B cell (primary cell): ENCODE measurements around the gene PNMA8B. TPM values are rescaled to one million over a fixed set of nuclear protein-coding genes. Genes with fewer than 3 reads are reported as not detected.

ENCODE experiments used
- ATAC-seq: fragments of 200-7000 bp; cut with Tn5 transposase; one replicate; pipeline ENCODE4 v1.10.0; 2021; ENCODE audit warnings: low read depth, mild to moderate bottlenecking, moderate number of reproducible peaks, moderate library complexity
- CTCF ChIA-PET: fragments of 350-600 bp; sonication (Branson Sonifier 250); formaldehyde crosslinking; loops from one replicate; lab custom pipeline; 2021; ENCODE audit warnings: antibody characterized with exemption, inconsistent platforms; lab: Charles Lee
- POLR2A ChIA-PET: fragments of 350-600 bp; sonication (Branson Sonifier 250); formaldehyde crosslinking; loops from one replicate; lab custom pipeline; 2021; ENCODE audit warnings: antibody characterized with exemption; lab: Charles Lee
- DNase-seq: peaks from one replicate; pipeline ENCODE4 v3.0.0; 2013
- H2AFZ ChIP-seq: 2 replicates; pipeline ENCODE4 v1.6.1; 2012; ENCODE audit warnings: mild to moderate bottlenecking, low read depth, low read length; ENCODE audit not compliant: insufficient read depth, poor library complexity, severe bottlenecking
- H3K27ac ChIP-seq, 2 donors: 1 replicate in 1 of 2; 2 replicates in 1 of 2; pipeline ENCODE4 v1.5.1; 2012 to 2013; ENCODE audit warnings: low read length in 2 of 2, mild to moderate bottlenecking in 2 of 2, moderate library complexity in 1 of 2
- H3K27me3 ChIP-seq, 4 experiments: fragments of 200-600 bp in 1 of 4; sonication (generic) in 1 of 4; replicated peaks in 1 of 4; 1 replicate in 2 of 4; 2 replicates in 2 of 4; pipeline versions ENCODE4 v1.6.1 to v1.7.0; 2013 to 2016; ENCODE audit warnings: low read length in 3 of 4, mild to moderate bottlenecking in 2 of 4, mixed read lengths in 1 of 4, moderate library complexity in 1 of 4; ENCODE audit not compliant: insufficient read depth in 4 of 4, control insufficient read depth in 3 of 4; ENCODE audit errors: control extremely low read depth in 1 of 4
- H3K36me3 ChIP-seq, 2 experiments: replicated peaks in 1 of 2; 1 replicate in 1 of 2; 2 replicates in 1 of 2; pipeline versions ENCODE4 v1.6.1 to v1.7.1; 2013; ENCODE audit warnings: low read length in 1 of 2; ENCODE audit not compliant: insufficient read depth in 2 of 2, control insufficient read depth in 1 of 2; ENCODE audit errors: control extremely low read depth in 1 of 2, extremely low read depth in 1 of 2
- H3K4me1 ChIP-seq, 2 donors: fragments of 200-600 bp in 1 of 2; sonication (generic) in 1 of 2; 1 replicate in 1 of 2; 2 replicates in 1 of 2; pipeline versions ENCODE4 v1.5.1 to v1.6.1; 2013 to 2017; ENCODE audit warnings: low read length in 2 of 2; ENCODE audit not compliant: control insufficient read depth in 2 of 2, insufficient read depth in 2 of 2
- H3K4me2 ChIP-seq: replicated peaks from 2 replicates; pipeline ENCODE3; 2012; ENCODE audit warnings: mild to moderate bottlenecking, low read depth, low read length; ENCODE audit not compliant: poor library complexity, severe bottlenecking
- H3K4me3 ChIP-seq, 5 experiments: fragments of 200-600 bp in 1 of 5; sonication (generic) in 1 of 5; 1 replicate in 3 of 5; 2 replicates in 2 of 5; pipeline versions ENCODE4 v1.5.1 to v1.7.0; 2011 to 2016; ENCODE audit warnings: low read length in 4 of 5, mild to moderate bottlenecking in 4 of 5, low read depth in 2 of 5, control low read depth in 1 of 5, moderate library complexity in 1 of 5; ENCODE audit not compliant: insufficient read depth in 1 of 5; ENCODE audit errors: control extremely low read depth in 1 of 5, extremely low read depth in 1 of 5
- H3K79me2 ChIP-seq: fragments of 200-600 bp; sonication (generic); one replicate; pipeline ENCODE4 v1.6.0; 2016; ENCODE audit warnings: low read length; ENCODE audit not compliant: control insufficient read depth, insufficient read depth
- H3K9ac ChIP-seq: fragments of 200-600 bp; sonication (generic); 2 replicates; pipeline ENCODE4 v1.6.1; 2017; ENCODE audit warnings: mild to moderate bottlenecking, low read length, moderate library complexity
- H3K9me3 ChIP-seq, 3 donors: one replicate each; pipeline versions ENCODE4 v1.6.1 to v1.7.1; 2013; ENCODE audit warnings: low read length in 2 of 3; ENCODE audit not compliant: control insufficient read depth in 2 of 3, insufficient read depth in 1 of 3; ENCODE audit errors: control extremely low read depth in 1 of 3
- H4K20me1 ChIP-seq: 2 replicates; pipeline ENCODE4 v1.6.0; 2012; ENCODE audit warnings: mild to moderate bottlenecking, low read length; ENCODE audit not compliant: insufficient read depth, control insufficient read depth, poor library complexity, severe bottlenecking
- H3K27ac Mint-ChIP-seq: one replicate; pipeline ENCODE4 v1.8.0; 2021; ENCODE audit warnings: mixed read lengths
- H3K27me3 Mint-ChIP-seq: one replicate; pipeline ENCODE4 v1.8.0; 2021; ENCODE audit warnings: mixed read lengths
- H3K4me1 Mint-ChIP-seq: one replicate; pipeline ENCODE4 v1.8.0; 2021; ENCODE audit warnings: mixed read lengths
- H3K4me3 Mint-ChIP-seq: one replicate; pipeline ENCODE4 v1.8.0; 2021; ENCODE audit warnings: mixed read lengths
- H3K9me3 Mint-ChIP-seq: one replicate; pipeline ENCODE4 v1.8.0; 2022; ENCODE audit warnings: mixed read lengths; ENCODE audit not compliant: insufficient read depth
- EZH2 ChIP-seq: IDR thresholded peaks from 2 replicates; pipeline ENCODE4 v1.6.1; 2012; ENCODE audit warnings: borderline replicate concordance, low read depth, mild to moderate bottlenecking, moderate library complexity, low read length; ENCODE audit not compliant: insufficient read depth, poor library complexity, severe bottlenecking
- WGBS: methylation state at CpG from one replicate; pipeline ENCODE4 v1.1.5; 2013; ENCODE audit warnings: missing lambda C conversion rate; ENCODE audit not compliant: insufficient coverage; 5-methylcytosine and 5-hydroxymethylcytosine counted together
- intact Hi-C: fragments of 100-400 bp; cut with micrococcal nuclease; formaldehyde crosslinking; loops from one replicate; pipeline ENCODE4 v1.10.0; 2022
- polyA plus RNA-seq: library from polyadenylated mRNA; depleted of rRNA; stranded (reverse); fragments of >200 nt; gene quantifications from 2 replicates; pipeline ENCODE4 v1.2.3, GENCODE V29; 2012
- total RNA-seq, 2 donors: library from RNA; stranded (reverse); fragments of 120-200 nt in 1 of 2; gene quantifications; 1 replicate in 1 of 2; 2 replicates in 1 of 2; pipeline versions ENCODE4 v1.2.3 to v1.2.4, GENCODE V29; 2013 to 2022
- TF ChIP-seq, protein P1 (sequence below): fragments of 200-600 bp; IDR thresholded peaks from one replicate; pipeline ENCODE4 v1.8.0; 2022; ENCODE audit warnings: antibody characterized with exemption, mild to moderate bottlenecking

Gene PNMA8B
- total and polyA plus RNA-seq, 2 donors (not counting 1 experiment from before 2014, with no cell fraction given) = 0.10 to 0.32 TPM

GRCh38 chr19:46533621-46534081 is 38.0 kb upstream of the PNMA8B start:
- no peak overlapping the region for H3K4me2 ChIP-seq
- no peak overlapping the region for H3K27ac Mint-ChIP-seq
- H4K20me1 ChIP-seq = no peaks in the 10 kb centered on the region
- ChIA-PET CTCF (no interaction called here), POLR2A (no interaction called here)
- TF ChIP-seq EZH2 = no peak
- H2AFZ ChIP-seq = no peak overlapping the region
- H3K4me1 ChIP-seq = peaks cover 0 to 10% of the 10 kb centered on the region in 2 donors
- H3K36me3 ChIP-seq = no peaks in the 10 kb centered on the region
- intact Hi-C loops = no loop called here
- H3K4me3 Mint-ChIP-seq = no peak overlapping the region
- H3K9ac ChIP-seq = no peak overlapping the region
- WGBS = 90% methylated on average over 15 of the region's 16 CpGs
- peaks cover 12% of the 10 kb centered on the region for H3K27me3 Mint-ChIP-seq
- no peaks in the 10 kb centered on the region for H3K79me2 ChIP-seq
- H3K9me3 Mint-ChIP-seq = no peaks in the 10 kb centered on the region
- H3K27me3 ChIP-seq = peaks cover 0 to 15% (median 3%) of the 10 kb centered on the region in 4 experiments
- no peak overlapping the region for H3K4me3 ChIP-seq
- H3K9me3 ChIP-seq = peaks cover 0 to 5% (median 0%) of the 10 kb centered on the region in 3 donors
- ATAC-seq = no peak
- DNase-seq = no peak
- no peak overlapping the region for H3K27ac ChIP-seq
- peaks cover 10% of the 10 kb centered on the region for H3K4me1 Mint-ChIP-seq

- Mint-ChIP-seq H3K27ac (no peak overlapping the region), H3K4me3 (no peak overlapping the region), H3K4me1 (peaks cover 10% of the 10 kb centered on the region), H3K9me3 (no peaks in the 10 kb centered on the region), H3K27me3 (peaks cover 12% of the 10 kb centered on the region)
- no peaks in the 10 kb centered on the region for H3K79me2 ChIP-seq
- ATAC-seq (no peak), DNase-seq (no peak)
- H3K9me3 ChIP-seq = peaks cover 0 to 5% (median 0%) of the 10 kb centered on the region in 3 donors
- no peak overlapping the region for H2AFZ ChIP-seq
- no peak overlapping the region for H3K4me3 ChIP-seq
- H3K27ac ChIP-seq = no peak overlapping the region
- WGBS = 86% methylated on average over 11 of the region's 12 CpGs
- TF ChIP-seq, protein P1, sequence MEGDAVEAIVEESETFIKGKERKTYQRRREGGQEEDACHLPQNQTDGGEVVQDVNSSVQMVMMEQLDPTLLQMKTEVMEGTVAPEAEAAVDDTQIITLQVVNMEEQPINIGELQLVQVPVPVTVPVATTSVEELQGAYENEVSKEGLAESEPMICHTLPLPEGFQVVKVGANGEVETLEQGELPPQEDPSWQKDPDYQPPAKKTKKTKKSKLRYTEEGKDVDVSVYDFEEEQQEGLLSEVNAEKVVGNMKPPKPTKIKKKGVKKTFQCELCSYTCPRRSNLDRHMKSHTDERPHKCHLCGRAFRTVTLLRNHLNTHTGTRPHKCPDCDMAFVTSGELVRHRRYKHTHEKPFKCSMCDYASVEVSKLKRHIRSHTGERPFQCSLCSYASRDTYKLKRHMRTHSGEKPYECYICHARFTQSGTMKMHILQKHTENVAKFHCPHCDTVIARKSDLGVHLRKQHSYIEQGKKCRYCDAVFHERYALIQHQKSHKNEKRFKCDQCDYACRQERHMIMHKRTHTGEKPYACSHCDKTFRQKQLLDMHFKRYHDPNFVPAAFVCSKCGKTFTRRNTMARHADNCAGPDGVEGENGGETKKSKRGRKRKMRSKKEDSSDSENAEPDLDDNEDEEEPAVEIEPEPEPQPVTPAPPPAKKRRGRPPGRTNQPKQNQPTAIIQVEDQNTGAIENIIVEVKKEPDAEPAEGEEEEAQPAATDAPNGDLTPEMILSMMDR = no peak
- TF ChIP-seq EZH2 = no peak
- H4K20me1 ChIP-seq = no peaks in the 10 kb centered on the region
- CTCF ChIA-PET = interaction anchor here (1.8 kb wide), 1 partner anchor 11 kb away, joined by 6 read pairs; no protein-coding TSS in a partner anchor
- H3K36me3 ChIP-seq = no peaks in the 10 kb centered on the region
- peaks cover 0 to 10% of the 10 kb centered on the region in 2 donors for H3K4me1 ChIP-seq
- intact Hi-C loops = no loop called here
- POLR2A ChIA-PET = no interaction called here
- H3K9ac ChIP-seq = no peak overlapping the region
- H3K4me2 ChIP-seq = no peak overlapping the region
- peaks cover 0 to 15% (median 3%) of the 10 kb centered on the region in 4 experiments for H3K27me3 ChIP-seq
These were observed 37.5 kb upstream of the PNMA8B start for GRCh38 chr19:46533078-46533620.
